H1 (cell line): ENCODE data around the gene IMPDH1. TPM values are rescaled to one million over a fixed set of nuclear protein-coding genes. Genes with fewer than 3 reads are reported as not detected.

ENCODE experiments used
- CTCF ChIA-PET: fragments of 300-600 bp; sonication (Branson Sonifier 250); formaldehyde crosslinking; loops from one replicate; lab custom pipeline; 2021; ENCODE audit not compliant: partially characterized antibody; lab: Charles Lee
- POLR2A ChIA-PET: fragments of 300-600 bp; sonication (Branson Sonifier 250); formaldehyde crosslinking; loops from one replicate; lab custom pipeline; 2021; ENCODE audit warnings: inconsistent platforms; ENCODE audit not compliant: partially characterized antibody; lab: Charles Lee
- DNase-seq, 2 experiments: peaks; one replicate each; pipeline versions ENCODE4 v3.0.0 to v3.0.0-alpha.2; 2010 to 2022; ENCODE audit warnings: low spot score in 2 of 2, low read depth in 1 of 2, mixed read lengths in 1 of 2
- FAIRE-seq: peaks from 2 replicates; lab custom pipeline; 2011; peaks lifted over from hg19 to GRCh38; lab: Jason Lieb, UNC
- H2AFZ ChIP-seq: 2 replicates; pipeline ENCODE4 v1.8.1; 2012; ENCODE audit warnings: low read length, inconsistent platforms
- H2AK5ac ChIP-seq: 2 replicates; pipeline ENCODE4 v1.6.1; 2013; ENCODE audit warnings: low read depth, low read length
- H2BK120ac ChIP-seq: replicated peaks from 2 replicates; pipeline ENCODE3; 2013; ENCODE audit warnings: low read depth, low read length, inconsistent platforms
- H2BK12ac ChIP-seq: 2 replicates; pipeline ENCODE4 v1.6.1; 2013; ENCODE audit warnings: low read depth, low read length
- H2BK15ac ChIP-seq: 2 replicates; pipeline ENCODE4 v1.6.1; 2013; ENCODE audit warnings: low read length
- H2BK20ac ChIP-seq: 2 replicates; pipeline ENCODE4 v1.6.1; 2013; ENCODE audit warnings: low read length
- H2BK5ac ChIP-seq: 2 replicates; pipeline ENCODE4 v1.6.1; 2013; ENCODE audit warnings: low read depth, low read length
- H3K14ac ChIP-seq: 2 replicates; pipeline ENCODE4 v1.6.1; 2013; ENCODE audit warnings: inconsistent platforms; ENCODE audit not compliant: insufficient read length
- H3K18ac ChIP-seq: 2 replicates; pipeline ENCODE4 v1.6.1; 2013; ENCODE audit warnings: low read length; ENCODE audit errors: extremely low read depth
- H3K23ac ChIP-seq: 2 replicates; pipeline ENCODE4 v1.6.1; 2013; ENCODE audit warnings: inconsistent platforms; ENCODE audit not compliant: insufficient read length
- H3K23me2 ChIP-seq: 2 replicates; pipeline ENCODE4 v1.6.1; 2013; ENCODE audit warnings: low read depth, low read length
- H3K27ac ChIP-seq: 2 replicates; pipeline ENCODE4 v1.6.1; 2011; ENCODE audit warnings: low read depth, low read length, inconsistent platforms
- H3K27me3 ChIP-seq, 4 experiments: replicated peaks in 1 of 4; 1 replicate in 1 of 4; 2 replicates in 3 of 4; pipeline versions ENCODE4 v1.6.1 to v1.8.1; 2011 to 2013; ENCODE audit warnings: low read length in 3 of 4, mild to moderate bottlenecking in 3 of 4, inconsistent platforms in 2 of 4, mixed read lengths in 2 of 4, moderate library complexity in 1 of 4; ENCODE audit not compliant: control insufficient read depth in 3 of 4, insufficient read depth in 3 of 4; ENCODE audit errors: extremely low read depth in 1 of 4
- H3K36me3 ChIP-seq, 4 experiments: 2 replicates each; pipeline versions ENCODE4 v1.6.1 to v1.8.1; 2011 to 2013; ENCODE audit warnings: mild to moderate bottlenecking in 4 of 4, low read length in 3 of 4, moderate library complexity in 2 of 4, control low read depth in 1 of 4, inconsistent platforms in 1 of 4; ENCODE audit not compliant: insufficient read depth in 4 of 4, control insufficient read depth in 2 of 4
- H3K4ac ChIP-seq: replicated peaks from 2 replicates; pipeline ENCODE3; 2013; ENCODE audit warnings: low read length, low read depth, mixed read lengths, inconsistent platforms; ENCODE audit not compliant: insufficient read length
- H3K4me1 ChIP-seq, 4 experiments: replicated peaks in 1 of 4; 1 replicate in 1 of 4; 2 replicates in 3 of 4; pipeline versions ENCODE4 v1.6.1 to v1.8.1; 2011 to 2013; ENCODE audit warnings: low read length in 3 of 4, inconsistent platforms in 2 of 4, mixed read lengths in 1 of 4; ENCODE audit not compliant: insufficient read depth in 4 of 4, control insufficient read depth in 3 of 4
- H3K4me2 ChIP-seq, 2 experiments: 2 replicates each; pipeline versions ENCODE4 v1.6.1 to v1.8.1; 2011 to 2013; ENCODE audit warnings: low read depth in 2 of 2, low read length in 2 of 2, control low read depth in 1 of 2, inconsistent platforms in 1 of 2, mild to moderate bottlenecking in 1 of 2; ENCODE audit not compliant: insufficient read depth in 1 of 2
- H3K4me3 ChIP-seq, 4 experiments: fragments of 200-600, 300-600 bp in 1 of 4; sonication (generic), shearing (Covaris generic), sonication (Bioruptor Twin) in 1 of 4; 2 replicates each; pipeline versions ENCODE4 v1.5.1 to v1.8.1; 2011 to 2016; ENCODE audit warnings: low read length in 4 of 4, low read depth in 3 of 4, control low read depth in 2 of 4, inconsistent platforms in 2 of 4, mild to moderate bottlenecking in 2 of 4, mixed read lengths in 1 of 4, moderate library complexity in 1 of 4; ENCODE audit not compliant: insufficient read depth in 2 of 4; ENCODE audit errors: extremely low read depth in 1 of 4
- H3K56ac ChIP-seq: replicated peaks from 2 replicates; pipeline ENCODE3; 2013; ENCODE audit warnings: low read depth, mild to moderate bottlenecking, mixed read lengths, low read length, inconsistent platforms; ENCODE audit not compliant: insufficient read length
- H3K79me1 ChIP-seq: 2 replicates; pipeline ENCODE4 v1.6.1; 2013; ENCODE audit warnings: low read depth, low read length, control low read depth
- H3K79me2 ChIP-seq, 2 experiments: 2 replicates each; pipeline versions ENCODE4 v1.6.1 to v1.8.1; 2012 to 2013; ENCODE audit warnings: low read length in 2 of 2, mild to moderate bottlenecking in 2 of 2, inconsistent platforms in 1 of 2; ENCODE audit not compliant: insufficient read depth in 2 of 2, control insufficient read depth in 1 of 2
- H3K9ac ChIP-seq, 4 experiments: replicated peaks in 1 of 4; 1 replicate in 1 of 4; 2 replicates in 3 of 4; pipeline versions ENCODE4 v1.6.1 to v1.8.1; 2011 to 2013; ENCODE audit warnings: low read depth in 3 of 4, low read length in 3 of 4, control low read depth in 2 of 4, mild to moderate bottlenecking in 2 of 4, moderate library complexity in 2 of 4, inconsistent platforms in 1 of 4; ENCODE audit errors: extremely low read depth in 1 of 4
- H3K9me3 ChIP-seq, 2 experiments: 2 replicates each; pipeline versions ENCODE4 v1.6.1 to v1.8.1; 2012 to 2013; ENCODE audit warnings: mild to moderate bottlenecking in 2 of 2, moderate library complexity in 2 of 2, control low read depth in 1 of 2, inconsistent platforms in 1 of 2, low read depth in 1 of 2, low read length in 1 of 2, mixed read lengths in 1 of 2; ENCODE audit not compliant: insufficient read depth in 2 of 2
- H4K20me1 ChIP-seq, 2 experiments: replicated peaks in 1 of 2; 2 replicates each; pipeline versions ENCODE3 to v1.8.1; 2011 to 2013; ENCODE audit warnings: inconsistent platforms in 2 of 2, low read length in 2 of 2, mild to moderate bottlenecking in 1 of 2; ENCODE audit not compliant: insufficient read depth in 2 of 2, control insufficient read depth in 1 of 2
- H4K5ac ChIP-seq: 2 replicates; pipeline ENCODE4 v1.6.1; 2013; ENCODE audit warnings: low read length, low read depth, mixed read lengths, inconsistent platforms; ENCODE audit not compliant: insufficient read length
- H4K8ac ChIP-seq: 2 replicates; pipeline ENCODE4 v1.8.0; 2013; ENCODE audit warnings: mild to moderate bottlenecking, moderate library complexity, low read length, inconsistent platforms; ENCODE audit not compliant: insufficient read depth; ENCODE audit errors: extremely low read depth
- H4K91ac ChIP-seq: replicated peaks from 2 replicates; pipeline ENCODE3; 2013; ENCODE audit warnings: low read length, mixed read lengths, inconsistent platforms; ENCODE audit not compliant: insufficient read length
- CBX5 ChIP-seq: fragments of 300-800, 300-1000 bp; sonication (generic); IDR thresholded peaks from 2 replicates; pipeline ENCODE4 v1.7.1; 2016; ENCODE audit warnings: antibody characterized with exemption, low read length, low read depth
- CTCF ChIP-seq, 3 experiments: IDR thresholded peaks; 1 replicate in 2 of 3; 2 replicates in 1 of 3; pipeline versions ENCODE4 v1.5.1 to v1.6.1; 2011; ENCODE audit warnings: low read length in 3 of 3, mild to moderate bottlenecking in 3 of 3, inconsistent platforms in 2 of 3, low read depth in 1 of 3, moderate library complexity in 1 of 3; ENCODE audit not compliant: insufficient read depth in 1 of 3; ENCODE audit errors: control extremely low read depth in 1 of 3
- RAD21 ChIP-seq, 2 experiments: IDR thresholded peaks in 1 of 2; conservative IDR thresholded peaks in 1 of 2; 2 replicates each; pipeline ENCODE4 v1.6.1; 2011; ENCODE audit warnings: low read depth in 2 of 2, low read length in 2 of 2, improper control_type of control experiment in 1 of 2, inconsistent platforms in 1 of 2, mild to moderate bottlenecking in 1 of 2, moderate library complexity in 1 of 2
- WGBS, 2 experiments: shearing (Covaris generic) in 1 of 2; methylation state at CpG; one replicate each; pipeline versions ENCODE4 v1.1.6 to v1.1.7; 2013 to 2015; ENCODE audit warnings: low lambda C conversion rate in 2 of 2, mixed read lengths in 2 of 2, inconsistent platforms in 1 of 2, low coverage in 1 of 2, missing lambda C conversion rate in 1 of 2; ENCODE audit not compliant: insufficient replicate concordance in 2 of 2, insufficient coverage in 1 of 2, insufficient read length in 1 of 2; ENCODE audit errors: extremely low coverage in 1 of 2, missing lambda C conversion rate in 1 of 2; 5-methylcytosine and 5-hydroxymethylcytosine counted together
- polyA plus RNA-seq, 7 experiments: library from polyadenylated mRNA; depleted of rRNA in 3 of 7; stranded (reverse) in 5 of 7; unstranded in 2 of 7; fragments of >200 nt in 5 of 7; fragments of 200-250 nt in 2 of 7; gene quantifications; 1 replicate in 5 of 7; 2 replicates in 1 of 7; 4 replicates in 1 of 7; pipeline versions ENCODE4 v1.2.1 to v1.2.3, GENCODE V29; 2011 to 2013; ENCODE audit warnings: missing spikeins in 2 of 7, mixed read lengths in 2 of 7
- total RNA-seq: library from RNA; stranded (reverse); fragmentation: NEBNext Ultra II Directional; extraction: Animal tissue kit (Norgen Biotek cat#: 25700); gene quantifications from 2 replicates; pipeline ENCODE4 v1.2.1, GENCODE V29; 2021

The IMPDH1 gene
- total and polyA plus RNA-seq, 2 of the 8 experiments (the other 6 are each of a cell fraction or from before 2014, with no cell fraction given), result 45.8 TPM

- Histone ChIP-seq H2BK20ac (no peak overlapping the region), H2BK5ac (no peak overlapping the region), H4K5ac (no peak overlapping the region), H4K20me1 (no peaks in the 10 kb centered on the region), H4K8ac (no peak overlapping the region), H3K27me3 (peaks cover 29 to 46% (median 41%) of the 10 kb centered on the region in 4 experiments), H3K9me3 (no peaks in the 10 kb centered on the region; a peak in 1 of 4 replicates), H3K14ac (no peak overlapping the region), H3K36me3 (peaks cover 0 to 6% (median 0%) of the 10 kb centered on the region in 4 experiments; a peak in 1 of 8 replicates), H3K9ac (no peak overlapping the region), H3K4me3 (no peak overlapping the region), H2AFZ (no peak overlapping the region), H3K23me2 (peaks cover 3% of the 10 kb centered on the region; the same call in 1 of the 2 replicates), H4K91ac (no peak overlapping the region), H3K79me1 (peaks cover 3% of the 10 kb centered on the region), H3K4me2 (no peak overlapping the region), H3K4me1 (peaks cover 2 to 10% (median 6%) of the 10 kb centered on the region in 4 experiments), H2AK5ac (no peak overlapping the region), H3K18ac (no peak overlapping the region), H2BK12ac (no peak overlapping the region), H2BK15ac (no peak overlapping the region), H3K56ac (no peak overlapping the region), H3K4ac (no peak overlapping the region), H3K27ac (no peak overlapping the region), H3K23ac (no peak overlapping the region), H3K79me2 (peaks cover 5 to 8% of the 10 kb centered on the region in 2 experiments), H2BK120ac (no peak overlapping the region)
- 65% methylated on average over 2 of the region's 2 CpGs; no CpG with 5 or more reads in 1 of the 2 experiments for WGBS, 2 experiments
- ChIA-PET POLR2A (interaction anchor here (1.2 to 2.4 kb wide), 6 partner anchors 10 to 43 kb away, joined by 3 to 11 read pairs (median 4); no protein-coding TSS in a partner anchor), CTCF (interaction anchor here (0.7 to 13.6 kb wide), 19 partner anchors 9 to 113 kb away, joined by 3 to 345 read pairs (median 7); no protein-coding TSS in a partner anchor)
- FAIRE-seq (no peak), DNase-seq (peak in 1 of 2 experiments; percentile 61)
- TF ChIP-seq RAD21 (IDR thresholded peaks at IDR 0.05 in 1 of 2, conservative IDR thresholded peaks at IDR 0.05 in 1 of 2; ENCODE audit: low read depth in 2 of 2, low read length in 2 of 2) (peak; percentile 82 to 86), CTCF (IDR thresholded peaks at IDR 0.05; ENCODE audit: control extremely low read depth in 1 of 3, insufficient read depth in 1 of 3, low read depth in 1 of 3, low read length in 3 of 3) (peak; percentile 51 to 70 (median 58)), CBX5 (no peak)
Observed at GRCh38 chr7:128347647-128348097, 62.1 kb downstream of the IMPDH1 start.
